Neuronal stem cell (in vitro differentiated cells): ENCODE data around the gene LTBP3. TPM values are rescaled to one million over a fixed set of nuclear protein-coding genes. Genes with fewer than 3 reads are reported as not detected.

Source experiments
- small RNA-seq: library from polyadenylated mRNA; stranded (forward); fragments of <200 nt; extraction: miRNeasy Mini kit (QIAGEN cat#:217004); gene quantifications from one replicate; pipeline ENCODE3, GENCODE V24; 2013; ENCODE audit not compliant: insufficient read depth

The LTBP3 gene

Small RNAs within 50 kb of the gene (small RNA-seq; reads per million reads assigned to genes)
- gene AP001362.1 (not detected), gene RF01684 (not detected)
